Measurements from ENCODE around the gene KANK2. TPM values are rescaled to one million over a fixed set of nuclear protein-coding genes. Genes with fewer than 3 reads are reported as not detected.

KANK2 gene
- total RNA-seq, 1 experiment from 2014 or later = 85.8 TPM

GRCh38 chr19:11210656-11210928 lies 13.2 kb upstream of the KANK2 start:
- BruUV-seq (replicated peaks) = no TSS peak

GRCh38 chr19:11209839-11210655 lies 12.7 kb upstream of the KANK2 start:
- no peak for DNase-seq (ENCODE audit: low spot score)
- Histone ChIP-seq H3K4me3 (ENCODE audit: low read depth, low read length, poor library complexity, severe bottlenecking) (no peak overlapping the region), H3K4me1 (ENCODE audit: insufficient read depth, low read length, poor library complexity, severe bottlenecking) (no peaks in the 10 kb centered on the region), H3K27me3 (replicated peaks; ENCODE audit: insufficient read depth, low read depth, low read length, poor library complexity) (no peaks in the 10 kb centered on the region), H3K9me3 (ENCODE audit: low read depth, low read length, poor library complexity, severe bottlenecking) (no peaks in the 10 kb centered on the region), H3K36me3 (ENCODE audit: insufficient read depth, low read length, poor library complexity, severe bottlenecking) (no peaks in the 10 kb centered on the region), H3K27ac (ENCODE audit: low read depth, low read length, poor library complexity, severe bottlenecking) (no peak overlapping the region)
- TF ChIP-seq EZH2 (IDR thresholded peaks at IDR 0.05; ENCODE audit: borderline replicate concordance, low read depth, low read length, poor library complexity, severe bottlenecking) = no peak
- TF ChIP-seq CTCF (conservative IDR thresholded peaks at IDR 0.05; ENCODE audit: low read depth, low read length) = no peak
- intact Hi-C loops (cut with micrococcal nuclease; ENCODE audit: unreplicated experiment) = loop anchor here (10.0 kb wide), 1 partner anchor 265 kb away; no protein-coding TSS in a partner anchor
- CTCF ChIA-PET = no interaction called here
- POLR2A ChIA-PET (ENCODE audit: low non-redundant PET) = no interaction called here
- no TSS peak for BruUV-seq (replicated peaks)

More at GRCh38 chr19:11210656-11210928, 13.2 kb upstream of the KANK2 start:
- no peak overlapping the region for H3K27ac ChIP-seq (ENCODE audit: low read depth, low read length, poor library complexity, severe bottlenecking)
- no peak for DNase-seq (ENCODE audit: low spot score)
- no peaks in the 10 kb centered on the region for H3K9me3 ChIP-seq (ENCODE audit: low read depth, low read length, poor library complexity, severe bottlenecking)
- CTCF ChIA-PET = no interaction called here
- intact Hi-C loops (cut with micrococcal nuclease; ENCODE audit: unreplicated experiment) = no loop called here
- H3K27me3 ChIP-seq (replicated peaks; ENCODE audit: insufficient read depth, low read depth, low read length, poor library complexity) = no peaks in the 10 kb centered on the region
- TF ChIP-seq EZH2 (IDR thresholded peaks at IDR 0.05; ENCODE audit: borderline replicate concordance, low read depth, low read length, poor library complexity, severe bottlenecking) (no peak), CTCF (conservative IDR thresholded peaks at IDR 0.05; ENCODE audit: low read depth, low read length) (no peak)
- POLR2A ChIA-PET (ENCODE audit: low non-redundant PET) = no interaction called here
- no peaks in the 10 kb centered on the region for H3K4me1 ChIP-seq (ENCODE audit: insufficient read depth, low read length, poor library complexity, severe bottlenecking)
- H3K4me3 ChIP-seq (ENCODE audit: low read depth, low read length, poor library complexity, severe bottlenecking) = no peak overlapping the region
- no peaks in the 10 kb centered on the region for H3K36me3 ChIP-seq (ENCODE audit: insufficient read depth, low read length, poor library complexity, severe bottlenecking)

GRCh38 chr19:11208561-11209471 lies 11.5 kb upstream of the KANK2 start:
- Histone ChIP-seq H3K4me3 (ENCODE audit: low read depth, low read length, poor library complexity, severe bottlenecking) (no peak overlapping the region), H3K4me1 (ENCODE audit: insufficient read depth, low read length, poor library complexity, severe bottlenecking) (peaks cover under 1% of the 10 kb centered on the region), H3K27me3 (replicated peaks; ENCODE audit: insufficient read depth, low read depth, low read length, poor library complexity) (no peaks in the 10 kb centered on the region), H3K36me3 (ENCODE audit: insufficient read depth, low read length, poor library complexity, severe bottlenecking) (no peaks in the 10 kb centered on the region), H3K27ac (ENCODE audit: low read depth, low read length, poor library complexity, severe bottlenecking) (no peak overlapping the region), H3K9me3 (ENCODE audit: low read depth, low read length, poor library complexity, severe bottlenecking) (no peaks in the 10 kb centered on the region)
- peak; percentile 60 for DNase-seq (ENCODE audit: low spot score)
- CTCF ChIA-PET = no interaction called here
- intact Hi-C loops (cut with micrococcal nuclease; ENCODE audit: unreplicated experiment) = loop anchor here (10.0 kb wide), 1 partner anchor 264 kb away; no protein-coding TSS in a partner anchor
- no peak for TF ChIP-seq CTCF (conservative IDR thresholded peaks at IDR 0.05; ENCODE audit: low read depth, low read length)
- TF ChIP-seq EZH2 (IDR thresholded peaks at IDR 0.05; ENCODE audit: borderline replicate concordance, low read depth, low read length, poor library complexity, severe bottlenecking) = no peak
- BruUV-seq (replicated peaks) = no TSS peak
- POLR2A ChIA-PET (ENCODE audit: low non-redundant PET) = no interaction called here

Measured in A673 (cell line).